Activated effector memory CD4-positive, alpha-beta T cell treated with Interleukin-2 at 50 U/mL for 16 hours (primary cell): ENCODE data around the gene SPAG16.
"Not testable (repeated sequence)": the region's sequence is repeated elsewhere in the genome, so short reads cannot be mapped to it uniquely, and the experiment has no call there.

Source experiments
- DNase-seq: peaks from one replicate; pipeline ENCODE4 v3.0.0-alpha.2; 2020

SPAG16 gene

GRCh38 chr2:213718411-213718810, 434.1 kb downstream of the SPAG16 start:
- DNase-seq = not testable (repeated sequence)

GRCh38 chr2:213722565-213722964, 438.3 kb downstream of the SPAG16 start:
- no peak for DNase-seq

- DNase-seq = no peak
These were observed 438.8 kb downstream of the SPAG16 start for GRCh38 chr2:213723041-213723560.

DNA sequence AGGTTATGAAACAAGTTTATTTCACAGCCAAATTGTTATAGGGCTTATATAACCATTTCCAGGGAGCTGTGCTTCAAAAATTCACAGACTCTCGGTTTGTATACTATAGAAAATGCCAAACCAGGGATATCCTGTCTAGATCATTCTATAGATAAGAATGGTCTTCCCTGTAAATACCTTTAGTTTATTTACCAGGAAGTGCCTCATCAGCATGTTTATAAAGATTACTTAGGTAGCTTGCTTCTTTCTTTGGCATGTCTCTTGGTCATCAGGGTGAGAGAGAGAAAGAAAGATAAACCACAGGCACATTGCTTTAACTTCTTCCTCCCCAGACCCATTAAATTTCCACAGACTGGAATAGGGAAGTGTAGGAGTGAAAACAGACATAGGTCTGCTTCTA, 439.4 kb downstream of the SPAG16 start:
- DNase-seq = no peak

DNA sequence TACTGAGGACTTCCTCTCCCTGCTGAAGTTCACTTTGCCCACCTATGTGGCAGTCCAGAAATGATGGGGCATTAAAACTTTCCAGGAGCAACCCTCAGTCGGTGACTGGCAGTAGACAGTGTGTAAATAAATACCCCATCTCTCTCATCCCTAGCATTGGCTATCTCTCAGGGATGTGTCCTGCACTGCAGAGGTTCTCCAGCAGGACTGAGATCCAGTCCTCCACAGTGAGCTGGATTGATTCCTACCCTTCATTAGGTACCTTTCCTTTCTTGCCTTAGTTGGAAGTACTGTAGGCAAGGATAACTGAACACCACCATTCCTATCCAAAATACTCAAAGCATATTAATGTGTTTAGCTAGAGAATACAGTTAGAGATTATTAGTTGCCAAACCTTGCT, 441.8 kb downstream of the SPAG16 start:
- DNase-seq = no peak

DNA sequence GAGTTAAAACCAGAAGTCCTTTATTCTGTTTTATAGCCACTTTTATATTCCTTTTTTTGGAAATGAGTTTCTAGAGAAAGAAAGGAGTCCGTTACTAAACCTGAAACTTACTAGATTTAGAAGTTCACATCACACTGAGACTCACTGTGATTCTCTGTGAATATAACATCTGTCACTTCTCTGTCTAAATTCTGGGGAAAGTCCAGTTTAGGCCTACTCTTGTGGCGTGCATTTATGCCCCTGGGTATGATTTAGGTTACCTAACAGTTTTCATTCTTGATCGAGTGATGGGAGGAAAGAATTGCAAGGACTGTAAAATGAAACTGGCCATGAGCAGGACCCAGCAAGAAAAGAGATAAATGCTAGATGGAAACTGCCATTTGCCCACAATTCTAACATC, 449.6 kb downstream of the SPAG16 start:
- DNase-seq = no peak

GRCh38 chr2:213740453-213740852, 456.2 kb downstream of the SPAG16 start:
- no peak for DNase-seq

GRCh38 chr2:213751446-213751845, 467.2 kb downstream of the SPAG16 start:
- DNase-seq = no peak

- DNase-seq = no peak
These were observed 468.3 kb downstream of the SPAG16 start for GRCh38 chr2:213752575-213752974.

- no peak for DNase-seq
These were observed 473.3 kb downstream of the SPAG16 start for GRCh38 chr2:213757525-213757924.

DNA sequence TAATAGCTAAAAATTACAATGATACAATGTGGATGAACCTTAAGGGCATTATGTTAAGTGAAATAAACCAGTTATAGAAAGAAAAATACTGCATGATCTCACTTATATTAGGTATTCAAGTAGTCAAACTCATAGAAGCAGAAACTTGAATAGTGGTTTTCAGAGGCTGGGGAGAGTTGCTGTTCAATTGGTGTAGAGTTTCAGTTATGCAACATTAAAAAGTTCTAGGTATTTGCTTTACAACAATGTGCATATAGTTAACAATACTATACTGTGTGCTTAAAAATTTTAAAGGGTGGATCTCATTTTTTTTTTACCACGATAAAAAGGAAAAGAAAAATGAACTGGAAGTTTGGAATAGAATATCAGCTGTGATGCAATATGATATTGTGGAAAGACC, 479.1 kb downstream of the SPAG16 start:
- no peak for DNase-seq

- no peak for DNase-seq
These were observed 479.7 kb downstream of the SPAG16 start for GRCh38 chr2:213763963-213764362.

GRCh38 chr2:213764849-213765248, 480.6 kb downstream of the SPAG16 start:
- DNase-seq = no peak

DNA sequence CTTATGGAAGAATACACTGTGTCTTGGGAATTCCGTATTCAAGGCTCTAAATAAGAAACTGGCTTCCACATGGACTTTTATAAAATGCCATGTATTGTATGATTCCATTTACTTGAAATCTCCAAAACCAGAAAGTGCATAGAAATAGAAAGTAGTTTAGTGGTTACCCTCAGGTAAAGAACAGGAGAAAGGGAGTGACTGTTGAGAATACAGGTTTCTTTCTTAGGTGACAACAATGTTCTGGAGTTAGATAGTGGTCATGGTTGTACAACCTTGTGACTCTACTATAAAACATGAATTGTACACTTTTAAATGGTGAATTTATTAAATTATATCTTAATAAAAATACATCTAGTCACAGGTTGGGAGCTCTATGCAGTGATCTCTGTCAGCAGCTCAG, 481.8 kb downstream of the SPAG16 start:
- DNase-seq = no peak

DNA sequence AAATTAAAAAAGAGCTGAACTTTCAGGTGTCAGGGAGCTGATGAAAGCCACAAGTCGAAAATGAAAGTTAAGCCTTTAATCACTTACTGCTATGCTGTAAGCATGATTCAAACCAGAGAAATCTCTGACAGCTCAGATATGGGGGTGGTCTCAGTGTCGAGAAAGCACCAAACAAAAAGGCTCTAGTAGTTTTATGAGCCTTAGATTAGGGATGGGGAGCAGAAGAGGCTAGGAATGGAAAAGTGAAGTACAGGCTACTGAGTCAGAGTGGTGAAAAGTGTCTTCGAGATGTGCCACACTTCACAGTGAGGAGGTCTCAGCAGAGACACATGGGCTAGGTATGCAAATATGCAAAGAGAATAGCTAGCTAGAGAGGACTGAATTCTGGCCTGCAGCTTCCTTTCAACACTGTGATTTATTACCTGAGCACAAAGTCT, 482.2 kb downstream of the SPAG16 start:
- DNase-seq = no peak

- no peak for DNase-seq
These were observed 503.6 kb downstream of the SPAG16 start for GRCh38 chr2:213787869-213788268.

GRCh38 chr2:213789940-213790339, 505.7 kb downstream of the SPAG16 start:
- no peak for DNase-seq

DNA sequence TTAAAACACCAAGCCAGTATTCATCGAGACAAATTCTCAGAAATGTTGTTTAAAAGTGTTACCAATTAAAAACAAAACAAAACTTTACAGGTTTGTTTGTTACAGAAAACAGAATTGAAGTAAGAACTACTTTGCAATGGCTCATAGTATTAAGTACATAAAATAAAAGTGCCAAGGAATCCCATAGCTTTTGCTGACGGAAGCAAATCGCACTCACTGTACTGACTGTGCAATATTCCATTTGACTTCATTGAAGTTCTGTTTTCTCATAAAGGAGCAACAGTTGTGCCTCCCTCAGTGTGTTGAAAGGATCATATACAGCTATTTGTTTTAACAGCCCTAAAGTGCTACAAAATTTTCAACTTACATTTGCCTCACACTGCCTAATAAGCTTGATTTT, 507.8 kb downstream of the SPAG16 start:
- DNase-seq = no peak

GRCh38 chr2:213806125-213806726, 522.0 kb downstream of the SPAG16 start:
- DNase-seq = no peak

GRCh38 chr2:213816583-213816982, 532.3 kb downstream of the SPAG16 start:
- no peak for DNase-seq

- DNase-seq = no peak
These were observed 534.2 kb downstream of the SPAG16 start for GRCh38 chr2:213818436-213818835.

DNA sequence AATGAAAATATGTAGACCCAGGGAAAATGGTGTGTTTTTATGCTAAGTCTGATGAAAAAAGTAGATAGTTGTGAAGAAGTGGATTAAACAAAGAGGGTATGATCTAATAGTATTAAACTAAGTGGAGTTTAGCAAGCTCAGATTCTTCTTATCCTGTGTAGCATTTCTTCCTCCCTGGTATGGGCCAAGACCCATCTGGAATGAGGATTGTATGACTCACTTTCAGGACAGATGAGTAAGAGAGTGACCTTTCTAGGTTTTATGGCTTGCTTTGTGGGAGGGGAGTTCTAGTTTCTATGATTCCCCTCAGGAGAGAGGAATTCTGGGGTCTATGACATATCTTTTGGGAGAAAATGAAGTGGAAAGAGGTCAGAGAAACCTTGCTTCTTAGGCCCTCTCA, 550.1 kb downstream of the SPAG16 start:
- no peak for DNase-seq

DNA sequence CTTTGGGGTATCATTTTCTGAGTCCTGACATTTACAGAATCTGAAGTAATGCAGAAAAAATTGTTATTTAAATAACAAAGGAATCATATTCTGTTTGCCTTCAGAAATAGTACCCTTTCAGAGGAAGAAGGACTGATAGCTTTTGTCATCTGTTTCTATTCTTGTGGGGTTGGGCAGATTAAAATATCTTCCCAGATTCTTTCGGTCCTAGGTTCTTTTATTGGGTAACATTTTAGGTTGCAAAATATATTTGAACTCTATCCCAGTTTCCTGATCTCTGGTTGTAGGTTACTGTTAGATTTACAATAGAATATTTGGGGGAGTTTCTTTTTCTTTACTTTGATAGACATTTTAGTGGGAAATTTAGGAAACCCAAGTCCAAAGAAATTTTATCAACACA, 550.5 kb downstream of the SPAG16 start:
- DNase-seq = no peak

GRCh38 chr2:213846856-213847255, 562.6 kb downstream of the SPAG16 start:
- no peak for DNase-seq

GRCh38 chr2:213847316-213847715, 563.1 kb downstream of the SPAG16 start:
- DNase-seq = no peak
